HG02884 (cell line): ENCODE measurements around the gene OLFML2B.
"Not testable (repeated sequence)": the region's sequence is repeated elsewhere in the genome, so short reads cannot be mapped to it uniquely, and the experiment has no call there.

Source experiments
- ATAC-seq: cut with Tn5 transposase; IDR thresholded peaks from one replicate; pipeline ENCODE4 v1.9.1; 2021; ENCODE audit warnings: mild to moderate bottlenecking, moderate library complexity; ENCODE audit not compliant: unreplicated experiment

Gene OLFML2B

GRCh38 chr1:162036163-162036562 lies 12.5 kb upstream of the OLFML2B start:
- ATAC-seq = no peak

DNA sequence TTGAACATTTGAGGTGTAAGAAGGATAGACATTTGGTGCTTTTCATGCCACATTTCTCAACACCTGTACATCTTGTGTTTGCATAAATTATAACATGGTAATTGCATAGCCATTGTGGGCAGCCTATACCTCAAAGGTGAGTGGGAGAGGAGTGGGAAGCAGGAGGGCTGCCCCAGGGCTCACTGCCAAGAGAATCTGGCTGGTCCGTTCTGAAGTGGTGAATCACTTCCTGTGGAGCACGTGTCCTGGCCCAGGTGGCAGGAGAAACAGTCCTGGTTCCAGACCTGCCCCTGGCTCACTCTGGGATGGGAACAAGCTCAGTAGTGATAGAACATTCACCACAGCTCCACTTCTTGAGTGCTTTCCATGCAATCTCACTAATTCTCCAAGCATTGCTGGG lies 11.6 kb upstream of the OLFML2B start:
- ATAC-seq = no peak

DNA sequence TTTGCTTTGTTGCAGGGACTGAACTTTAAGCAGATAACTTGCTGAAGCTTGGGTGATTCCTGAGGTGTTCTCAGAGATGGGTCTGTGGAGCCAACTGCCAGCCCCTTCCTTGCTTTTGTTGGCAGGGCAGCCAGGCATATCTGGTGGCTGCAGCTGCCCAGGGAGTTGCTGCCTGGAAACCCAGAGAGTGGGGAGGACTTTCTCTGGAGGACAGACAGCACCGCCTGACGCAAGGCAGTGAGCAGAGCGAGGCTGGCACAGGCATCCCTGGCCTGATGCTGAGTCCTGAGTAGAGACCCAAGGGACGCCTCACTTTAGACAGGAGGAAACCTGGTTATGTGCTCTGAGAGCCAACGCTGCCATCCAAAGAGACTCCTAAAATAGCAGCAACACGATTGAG lies 9.8 kb upstream of the OLFML2B start:
- ATAC-seq = no peak

- ATAC-seq = no peak
Measured at GRCh38 chr1:162030759-162031280, 7.2 kb upstream of the OLFML2B start.

- ATAC-seq = no peak
Measured at GRCh38 chr1:162029157-162029556, 5.5 kb upstream of the OLFML2B start.

DNA sequence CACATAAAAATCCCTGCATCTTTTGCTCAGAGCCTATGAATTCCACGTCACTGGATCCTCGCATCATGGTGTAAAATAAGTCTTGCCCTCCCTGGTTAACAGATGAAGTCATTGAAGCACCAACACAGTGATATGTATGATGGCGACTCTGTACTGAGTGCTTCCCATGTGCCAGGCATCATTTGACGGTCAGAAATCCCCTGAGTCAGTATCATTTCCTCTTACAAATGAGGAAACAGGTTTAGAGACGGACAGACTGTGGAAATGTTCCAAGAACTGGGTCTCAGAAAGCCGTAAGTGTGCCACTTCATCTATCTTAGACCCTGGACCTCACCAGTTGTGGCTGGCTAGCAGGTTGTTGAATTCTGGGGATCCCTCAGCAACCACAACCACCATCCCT lies 5.1 kb upstream of the OLFML2B start:
- ATAC-seq = no peak

DNA sequence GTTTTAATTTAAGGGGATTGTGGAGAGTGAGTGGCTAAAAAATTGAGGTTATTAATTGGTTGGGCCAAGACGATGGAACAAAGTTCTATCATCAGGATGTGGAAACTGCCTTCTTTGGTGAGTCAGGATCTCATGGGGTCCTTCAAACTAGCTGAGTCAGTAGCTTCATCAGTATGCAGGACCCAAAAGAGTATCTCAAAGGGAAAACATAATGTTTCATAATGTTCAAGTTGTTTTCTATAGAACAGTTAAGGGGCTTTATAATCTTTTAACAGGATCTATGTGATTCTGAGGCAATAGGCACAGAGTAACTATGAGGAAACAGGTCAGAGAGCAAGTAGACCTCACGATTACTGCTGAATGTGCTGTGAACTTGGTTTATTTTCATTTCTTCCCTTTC lies 3.2 kb upstream of the OLFML2B start:
- ATAC-seq = no peak

DNA sequence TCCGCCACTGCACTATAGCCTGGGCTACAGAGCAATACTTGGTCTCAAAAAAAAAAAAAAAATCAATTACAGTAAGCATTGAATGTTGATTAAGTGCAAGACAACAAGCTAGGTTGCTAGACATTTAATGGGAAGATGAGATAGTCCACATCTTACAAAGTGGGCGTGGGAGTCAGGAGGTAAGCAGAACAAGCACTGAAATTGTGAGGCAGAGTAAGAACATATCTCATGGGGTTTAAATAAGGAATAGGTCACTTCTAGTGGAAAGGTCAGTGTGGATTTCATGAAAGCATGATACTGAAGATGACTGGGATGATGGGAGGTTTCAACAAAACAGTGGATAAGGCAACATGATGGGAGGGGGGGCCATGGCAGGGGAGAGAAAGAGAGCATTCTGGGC lies 1.9 kb upstream of the OLFML2B start:
- no peak for ATAC-seq

DNA sequence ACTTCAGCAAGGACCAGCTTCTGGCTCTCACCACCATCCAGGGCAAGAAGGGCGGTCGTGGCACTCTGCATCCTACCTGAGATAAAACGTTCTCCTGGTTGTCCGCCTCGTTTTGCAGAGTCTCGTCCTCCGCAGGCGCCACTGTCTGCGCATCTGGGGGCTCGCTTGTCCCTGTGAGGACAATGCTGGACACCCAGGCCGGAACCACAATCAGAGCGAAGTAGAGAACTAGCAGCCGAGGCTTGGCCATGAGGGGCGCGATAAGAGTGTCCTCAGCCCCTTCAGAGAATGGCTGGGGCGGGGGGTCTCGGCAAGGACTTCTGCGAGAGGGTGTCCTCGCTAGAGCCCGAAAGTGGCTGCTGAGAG lies 505 bp downstream of the OLFML2B start:
- no peak for ATAC-seq

DNA sequence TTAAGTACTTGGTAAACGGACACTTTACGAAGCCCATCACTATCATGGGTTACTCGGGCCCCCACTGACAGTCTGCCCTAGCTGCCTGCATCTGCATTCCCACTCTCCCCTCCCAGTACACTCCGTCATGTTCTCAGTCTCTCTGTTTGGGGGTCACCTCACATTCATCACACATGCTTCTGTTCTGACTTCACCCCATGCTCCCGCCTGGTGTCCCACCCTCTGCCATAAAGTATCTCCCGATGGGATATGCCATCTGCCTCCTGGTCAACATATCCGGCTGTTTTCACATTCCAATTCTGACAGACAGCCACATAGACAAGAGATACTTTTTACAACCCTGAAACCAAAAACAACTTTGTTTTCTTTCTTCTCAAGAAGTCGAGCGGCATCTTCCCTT lies 1.0 kb downstream of the OLFML2B start:
- no peak for ATAC-seq

GRCh38 chr1:162021124-162021523 lies 2.5 kb downstream of the OLFML2B start:
- ATAC-seq = no peak

DNA sequence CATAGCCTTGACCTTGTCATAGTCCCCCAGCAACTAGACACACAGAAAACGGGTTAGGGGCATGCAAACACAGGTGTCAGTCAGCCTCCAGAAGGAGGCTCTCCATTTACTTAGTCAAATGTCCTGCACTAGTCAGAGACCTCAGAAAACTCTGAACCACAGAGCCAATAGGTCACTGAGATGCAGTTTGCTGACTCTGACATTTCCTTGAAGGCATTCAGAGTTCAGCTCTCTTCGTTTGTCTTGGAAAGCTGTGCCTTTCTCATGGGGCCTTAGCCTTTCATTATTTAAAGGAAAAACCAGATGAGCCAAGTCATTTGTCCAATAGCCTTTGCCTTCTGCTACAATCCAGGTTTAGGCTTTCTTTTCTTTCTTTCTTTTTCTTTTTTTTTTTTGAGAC lies 3.5 kb downstream of the OLFML2B start:
- no peak for ATAC-seq

GRCh38 chr1:162019446-162019845 lies 4.2 kb downstream of the OLFML2B start:
- ATAC-seq = no peak

- ATAC-seq = no peak
Measured at GRCh38 chr1:162019006-162019405, 4.7 kb downstream of the OLFML2B start.

- ATAC-seq = no peak
Measured at GRCh38 chr1:162018418-162018817, 5.3 kb downstream of the OLFML2B start.

DNA sequence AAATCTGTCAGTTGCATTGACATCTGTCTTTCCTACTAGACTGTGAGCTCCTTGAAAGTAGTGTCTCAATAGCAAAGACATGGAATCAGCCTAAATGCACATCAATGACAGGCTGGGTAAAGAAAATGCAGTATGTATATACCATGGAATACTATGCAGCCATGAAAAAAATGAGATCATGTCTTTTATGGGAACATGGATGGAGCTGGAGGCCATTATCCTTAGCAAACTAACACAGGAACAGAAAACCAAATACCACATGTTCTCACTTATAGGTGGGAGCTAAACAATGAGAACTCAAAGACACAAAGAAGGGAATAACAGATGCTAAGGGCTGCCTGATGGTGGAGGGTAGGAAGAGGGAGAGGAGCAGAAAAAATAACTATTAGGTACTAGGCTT lies 5.9 kb downstream of the OLFML2B start:
- ATAC-seq = not testable (repeated sequence)

- no peak for ATAC-seq
Measured at GRCh38 chr1:162016631-162017030, 7.0 kb downstream of the OLFML2B start.

- no peak for ATAC-seq
Measured at GRCh38 chr1:162015196-162015595, 8.5 kb downstream of the OLFML2B start.

GRCh38 chr1:162014202-162014601 lies 9.5 kb downstream of the OLFML2B start:
- no peak for ATAC-seq

- no peak for ATAC-seq
Measured at GRCh38 chr1:162013289-162013688, 10.4 kb downstream of the OLFML2B start.

- ATAC-seq = no peak
Measured at GRCh38 chr1:162011337-162012012, 12.2 kb downstream of the OLFML2B start.

DNA sequence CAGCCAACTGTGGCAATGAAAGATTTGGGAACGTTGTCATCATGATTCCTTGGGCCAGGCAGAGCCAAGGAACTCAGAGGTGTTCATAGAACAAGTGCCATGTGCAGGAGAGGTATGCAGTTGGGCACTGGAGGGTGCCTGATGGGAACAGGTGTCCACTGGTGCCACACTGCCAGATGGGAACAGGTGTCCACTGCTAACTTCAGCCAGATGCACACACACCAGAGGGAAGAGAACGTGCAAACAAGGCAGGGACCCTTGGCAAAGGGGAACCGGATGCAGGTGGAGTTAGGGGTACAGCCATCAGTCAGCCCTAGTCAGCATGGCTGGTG lies 13.5 kb downstream of the OLFML2B start:
- no peak for ATAC-seq

DNA sequence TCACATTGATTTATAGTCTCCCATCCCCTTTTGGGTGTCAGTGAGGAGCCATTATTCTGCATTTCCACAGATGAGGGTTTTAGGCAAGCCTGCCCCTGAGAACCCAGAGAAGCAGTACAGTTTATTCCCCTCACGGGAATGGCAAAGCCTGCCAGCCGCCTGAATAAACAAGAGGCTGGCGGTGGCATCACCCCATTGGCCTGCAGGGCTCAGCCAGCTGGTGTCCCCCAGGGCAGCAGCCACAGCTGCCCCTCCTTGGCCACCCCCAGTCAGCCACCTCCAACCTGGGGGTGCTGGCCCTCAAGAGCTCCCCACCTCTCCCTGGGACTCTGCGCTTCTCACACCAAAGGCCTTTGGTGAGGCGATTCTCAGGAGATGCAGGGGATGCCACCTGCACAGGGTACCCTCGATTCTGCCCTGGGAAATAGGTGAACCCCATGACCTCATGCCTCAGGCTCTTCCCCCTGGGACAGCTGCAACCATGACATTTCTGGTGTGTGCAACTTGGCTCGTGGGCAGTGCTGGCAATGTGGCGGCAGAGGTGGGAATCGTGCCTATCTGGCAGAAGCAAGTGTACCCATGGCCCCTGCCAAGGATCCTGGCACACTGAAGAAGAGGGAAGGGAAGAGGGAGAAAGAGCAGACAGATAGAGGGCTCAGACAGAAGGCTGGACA lies 14.0 kb downstream of the OLFML2B start:
- no peak for ATAC-seq
